HG03280 (cell line): ENCODE measurements around the gene KRTAP10-12.

Experiments
- ATAC-seq: cut with Tn5 transposase; IDR thresholded peaks from one replicate; pipeline ENCODE4 v1.9.1; 2021; ENCODE audit warnings: mild to moderate bottlenecking, moderate library complexity; ENCODE audit not compliant: unreplicated experiment

KRTAP10-12 gene

DNA sequence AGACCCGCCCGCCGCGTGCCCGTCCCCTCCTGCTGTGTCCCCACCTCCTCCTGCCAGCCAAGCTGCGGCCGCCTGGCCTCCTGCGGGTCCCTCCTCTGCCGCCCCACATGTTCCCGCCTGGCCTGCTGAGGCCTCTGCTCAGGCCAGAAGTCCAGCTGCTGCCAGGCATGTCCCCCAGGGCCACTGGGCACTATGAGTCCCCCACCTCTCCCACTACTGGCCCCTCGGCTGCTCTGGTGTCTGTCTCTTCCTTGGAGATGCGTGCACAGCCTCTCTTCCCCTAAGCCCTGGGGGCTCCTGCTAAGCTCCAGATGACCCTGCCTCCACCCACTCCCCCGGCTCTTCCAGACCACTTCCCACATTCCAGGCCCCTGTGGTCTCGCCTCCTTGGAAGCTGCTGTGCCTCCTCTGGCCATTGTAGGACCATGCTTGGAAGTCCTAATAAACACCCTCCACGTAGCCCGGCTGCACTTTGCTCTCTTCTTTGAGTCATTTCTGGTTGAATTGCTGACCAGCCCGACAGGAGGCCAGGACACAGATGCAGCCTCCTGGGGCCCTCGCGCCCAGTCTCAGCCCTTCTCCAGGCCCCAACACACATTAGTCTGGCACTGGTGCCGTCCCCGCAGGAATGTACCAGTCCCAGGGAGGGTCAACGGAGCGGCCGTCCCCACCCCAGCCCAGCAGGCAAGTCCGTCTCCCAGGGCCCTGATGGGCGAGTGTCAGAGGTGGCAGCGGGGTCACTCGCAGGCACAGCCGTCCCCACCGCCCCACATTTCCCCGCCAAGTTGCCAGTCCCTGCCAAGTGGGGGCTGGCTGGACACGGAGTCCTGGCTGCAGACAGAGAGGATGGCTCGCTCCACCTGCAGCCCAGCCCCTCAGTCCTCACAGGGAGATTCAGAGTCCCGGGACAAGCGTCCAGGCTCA lies 1.1 kb downstream of the KRTAP10-12 start:
- ATAC-seq, result no peak

DNA sequence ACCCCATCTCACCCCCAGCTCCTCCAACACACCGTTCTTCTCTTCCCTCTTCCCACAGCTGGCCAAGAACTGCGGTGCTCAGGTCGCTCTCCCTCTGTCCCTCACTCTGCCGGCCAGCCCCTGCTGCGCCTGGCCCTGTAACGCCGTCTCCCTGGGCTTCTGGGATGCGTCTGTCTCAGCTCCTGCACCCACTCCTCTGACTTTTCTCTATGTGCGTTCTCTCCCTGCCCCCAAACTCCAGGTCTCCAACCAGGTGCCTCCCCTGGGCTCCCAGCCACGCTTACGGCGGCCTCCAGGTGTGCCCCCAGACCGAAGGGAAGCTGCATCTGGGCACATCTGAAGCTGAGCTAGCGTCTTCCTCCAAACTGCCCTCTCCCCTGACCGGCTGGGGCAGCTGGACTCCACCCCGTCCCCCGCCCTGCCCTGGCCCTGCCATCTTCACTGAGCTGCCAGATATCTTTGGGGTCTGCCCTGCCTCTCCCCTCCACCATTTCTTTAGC lies 2.6 kb downstream of the KRTAP10-12 start:
- ATAC-seq, result no peak

GRCh38 chr21:44700101-44701022 lies 3.4 kb downstream of the KRTAP10-12 start:
- ATAC-seq, result no peak

- ATAC-seq, result no peak
Observed at GRCh38 chr21:44701023-44701400, 4.0 kb downstream of the KRTAP10-12 start.

GRCh38 chr21:44701541-44701940 lies 4.6 kb downstream of the KRTAP10-12 start:
- ATAC-seq, result no peak

DNA sequence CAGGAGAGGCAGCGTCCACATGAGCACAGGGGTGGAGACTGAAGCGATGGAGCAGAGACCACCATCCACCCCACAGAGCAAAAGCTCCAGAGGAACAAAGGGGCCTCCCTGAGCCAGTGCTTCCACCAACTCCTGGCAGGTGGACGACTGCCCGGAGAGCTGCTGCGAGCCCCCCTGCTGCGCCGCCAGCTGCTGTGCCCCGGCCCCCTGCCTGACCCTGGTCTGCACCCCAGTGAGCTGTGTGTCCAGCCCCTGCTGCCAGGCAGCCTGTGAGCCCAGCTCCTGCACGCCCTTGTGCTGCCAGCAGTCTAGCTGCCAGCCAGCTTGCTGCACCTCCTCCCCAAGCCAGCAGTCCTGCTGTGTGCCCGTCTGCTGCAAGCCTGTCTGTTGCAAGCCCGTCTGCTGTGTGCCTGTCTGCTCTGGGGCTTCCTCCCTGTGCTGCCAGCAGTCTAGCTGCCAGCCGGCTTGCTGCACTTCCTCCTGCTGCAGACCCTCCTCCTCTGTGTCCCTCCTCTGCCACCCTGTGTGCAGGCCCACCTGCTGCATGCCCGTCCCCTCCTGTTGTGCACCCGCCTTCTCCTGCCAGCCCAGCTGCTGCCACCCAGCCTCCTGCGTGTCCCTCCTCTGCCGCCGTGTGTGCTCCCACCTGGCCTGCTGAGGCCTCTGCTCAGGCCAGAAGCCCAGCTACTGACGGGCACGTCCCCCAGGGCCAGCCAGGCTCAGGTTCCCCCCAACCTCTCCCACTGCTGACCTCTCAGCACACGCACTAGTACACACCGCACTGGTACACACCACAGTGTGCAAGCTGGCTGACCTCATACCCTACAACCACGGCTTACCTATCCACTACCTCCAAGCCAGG lies 5.4 kb downstream of the KRTAP10-12 start:
- ATAC-seq, result no peak

DNA sequence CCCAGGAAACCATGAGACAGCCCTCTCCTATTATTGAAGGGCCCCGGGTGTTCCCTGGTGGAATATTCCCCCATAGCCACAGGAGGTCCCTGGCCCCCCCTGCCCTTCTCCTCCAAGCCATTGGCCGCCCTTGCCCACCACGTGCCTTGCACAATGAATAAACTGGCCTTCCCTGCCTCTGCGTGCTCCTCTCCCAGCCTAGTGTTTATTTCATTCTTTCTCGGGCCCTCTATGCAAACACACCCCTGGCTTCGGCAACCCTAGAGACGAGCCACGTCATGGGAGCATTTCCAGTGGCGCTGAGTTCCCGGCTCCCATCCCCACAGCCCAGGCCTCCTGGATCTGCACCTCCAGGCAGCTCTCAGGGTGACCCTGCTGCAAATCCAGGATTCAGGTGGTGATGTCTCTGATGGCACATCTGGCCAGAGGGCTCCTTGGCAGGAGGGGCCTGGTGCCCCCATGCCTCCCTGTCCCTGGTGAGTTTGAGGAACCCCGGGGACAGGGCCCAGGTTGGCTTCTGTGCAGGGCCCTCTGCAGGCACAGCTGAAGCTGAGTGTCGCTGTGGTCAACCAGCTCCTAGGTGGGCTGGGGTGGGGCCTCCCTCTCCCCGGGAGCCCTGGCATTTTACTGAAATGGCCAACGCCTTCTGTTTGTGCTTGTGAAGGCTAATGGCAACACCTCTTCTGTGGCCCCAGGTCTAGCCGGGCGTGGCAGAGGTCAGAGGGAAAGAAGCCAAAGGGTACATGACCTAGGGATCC lies 6.2 kb downstream of the KRTAP10-12 start:
- no peak for ATAC-seq

GRCh38 chr21:44703731-44704635 lies 7.0 kb downstream of the KRTAP10-12 start:
- no peak for ATAC-seq

DNA sequence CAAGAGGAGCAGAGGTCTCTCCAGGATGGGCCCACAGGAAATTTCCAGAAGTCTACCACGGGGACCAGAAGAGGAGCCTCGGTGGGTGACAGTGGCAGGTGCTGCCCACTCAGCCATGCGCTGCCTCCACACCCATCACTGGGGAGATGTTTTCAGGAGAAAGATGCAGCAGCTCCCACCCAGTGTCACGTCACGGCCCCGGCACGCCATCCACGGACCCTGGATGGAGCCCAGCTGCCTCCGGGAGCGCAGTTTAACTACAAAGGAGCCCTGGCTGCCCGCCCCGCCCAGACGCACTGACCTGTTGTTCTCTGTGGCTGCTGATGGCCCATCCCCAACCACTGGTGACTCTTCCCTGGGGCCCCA lies 7.6 kb downstream of the KRTAP10-12 start:
- no peak for ATAC-seq

DNA sequence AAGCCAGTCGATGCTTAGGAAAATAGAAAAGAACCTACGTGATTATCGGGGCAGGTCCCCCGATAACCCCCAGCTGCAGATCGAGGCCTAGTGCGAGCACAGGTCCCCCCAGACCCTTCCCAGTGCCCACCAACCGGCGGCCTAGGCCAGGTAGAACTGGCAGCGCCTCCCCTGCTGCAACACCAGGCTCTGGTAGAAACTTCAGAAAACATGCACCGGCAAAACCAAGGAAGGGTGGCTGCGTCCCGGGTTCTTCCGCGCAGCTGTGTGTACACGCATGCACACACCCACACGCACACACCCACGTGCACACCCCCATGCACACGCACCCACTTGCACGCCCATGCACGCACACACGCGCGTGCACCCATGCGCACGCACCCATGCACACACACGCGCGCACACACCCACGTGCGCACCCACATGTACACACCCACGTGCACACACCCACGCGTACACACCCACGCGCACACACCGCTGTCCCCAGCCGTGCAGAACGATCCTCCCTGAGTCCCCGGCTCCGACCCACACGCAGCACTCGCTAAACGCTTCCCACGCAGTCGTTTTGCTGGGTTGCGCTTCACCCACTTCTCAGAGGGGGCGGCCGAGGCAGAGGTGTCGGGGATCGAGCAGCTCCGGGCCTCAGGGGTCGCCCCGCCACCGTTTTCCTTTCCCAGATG lies 9.2 kb downstream of the KRTAP10-12 start:
- ATAC-seq, result no peak

DNA sequence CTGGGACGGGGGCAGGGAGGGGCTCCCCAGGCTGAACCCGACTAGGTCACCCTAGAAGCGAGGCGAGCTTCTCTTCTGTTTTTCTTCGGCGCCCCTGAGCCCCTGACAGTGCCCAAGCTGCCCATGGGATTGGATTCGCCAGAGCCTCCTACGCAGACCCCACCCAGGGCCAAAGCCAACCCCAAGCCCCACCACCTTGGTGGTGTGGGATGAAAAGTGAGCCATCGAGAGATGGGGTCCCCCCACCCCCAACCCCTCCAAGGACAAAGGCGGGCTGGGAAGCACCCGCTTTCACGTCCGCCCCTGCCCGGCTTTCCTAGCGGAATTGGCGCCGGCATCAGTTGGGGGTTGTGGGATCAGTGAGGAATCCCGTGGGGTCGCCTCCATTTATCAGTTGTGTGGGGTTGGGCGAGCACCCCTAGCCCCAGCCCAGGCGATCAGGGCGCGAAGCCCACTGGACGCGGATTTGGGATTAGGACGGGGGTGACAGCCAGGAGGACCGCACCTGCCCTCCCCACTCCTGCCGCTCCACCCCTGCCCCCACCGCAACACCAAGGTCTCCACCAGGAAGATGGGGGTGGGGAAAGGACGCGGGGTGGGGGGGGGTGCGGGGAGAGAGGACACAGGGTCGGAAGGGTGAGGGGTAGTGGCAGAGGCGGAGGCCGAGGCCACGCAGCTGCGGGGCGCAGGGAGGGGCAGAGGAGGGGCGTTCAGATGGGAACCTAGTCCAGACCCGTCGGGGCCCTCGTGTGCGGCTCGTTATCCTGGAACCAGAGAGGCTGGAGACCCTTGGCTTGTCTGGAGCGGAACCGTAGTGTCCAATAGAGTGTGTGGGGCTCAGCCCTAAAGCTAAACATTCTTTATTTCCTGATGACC lies 10.0 kb downstream of the KRTAP10-12 start:
- ATAC-seq, result no peak

GRCh38 chr21:44708213-44708865 lies 11.4 kb downstream of the KRTAP10-12 start:
- ATAC-seq, result no peak

GRCh38 chr21:44708866-44709425 lies 12.0 kb downstream of the KRTAP10-12 start:
- no peak for ATAC-seq

GRCh38 chr21:44709426-44710293 lies 12.7 kb downstream of the KRTAP10-12 start:
- no peak for ATAC-seq

DNA sequence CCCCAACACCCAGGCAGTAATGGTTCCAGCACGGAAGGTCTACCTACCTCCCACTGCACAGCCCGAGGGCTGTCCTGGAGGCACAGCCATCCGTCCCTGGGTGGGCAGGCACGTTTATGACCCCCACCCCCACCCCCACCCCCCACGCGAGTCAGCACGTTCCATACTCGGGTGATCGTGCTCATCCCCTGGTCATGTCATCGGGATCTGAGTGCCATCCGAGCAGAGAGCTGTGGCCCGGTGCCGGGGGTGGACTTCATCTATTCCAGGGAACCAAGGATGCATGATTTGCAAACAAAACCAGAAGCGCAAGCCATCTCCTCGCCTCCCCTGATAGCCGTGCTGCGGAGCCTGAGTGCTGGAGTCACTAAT lies 13.3 kb downstream of the KRTAP10-12 start:
- no peak for ATAC-seq
